WTC11 (cell line): ENCODE measurements around the gene SLC24A4. TPM values are rescaled to one million over a fixed set of nuclear protein-coding genes. Genes with fewer than 3 reads are reported as not detected.

Experiments
- ATAC-seq: fragments of 200-7000 bp; cut with Tn5 transposase; 2 replicates; pipeline ENCODE4 v1.10.0; 2021; ENCODE audit warnings: mild to moderate bottlenecking, moderate library complexity
- CTCF ChIA-PET: fragments of 300-600 bp; sonication (Branson Sonifier 250); formaldehyde crosslinking; loops from one replicate; lab custom pipeline; 2021; ENCODE audit warnings: antibody characterized with exemption; lab: Charles Lee
- POLR2A ChIA-PET: fragments of 350-600 bp; sonication (Branson Sonifier 250); formaldehyde crosslinking; loops from one replicate; lab custom pipeline; 2021; ENCODE audit warnings: antibody characterized with exemption; lab: Charles Lee
- DNase-seq: peaks from one replicate; pipeline ENCODE4 v3.0.0; 2021; ENCODE audit warnings: low spot score
- H3K27ac Mint-ChIP-seq: 2 replicates; pipeline ENCODE4 v1.8.0; 2021; ENCODE audit warnings: mixed read lengths
- H3K27me3 Mint-ChIP-seq: 2 replicates; pipeline ENCODE4 v1.8.0; 2021; ENCODE audit warnings: low read depth, mild to moderate bottlenecking, moderate library complexity, mixed read lengths
- H3K36me3 Mint-ChIP-seq: 2 replicates; pipeline ENCODE4 v1.8.0; 2021; ENCODE audit warnings: mixed read lengths
- H3K4me1 Mint-ChIP-seq: 2 replicates; pipeline ENCODE4 v1.8.0; 2022; ENCODE audit warnings: mixed read lengths
- H3K4me3 Mint-ChIP-seq: 2 replicates; pipeline ENCODE4 v1.8.0; 2021; ENCODE audit warnings: mild to moderate bottlenecking, moderate library complexity, mixed read lengths
- H3K9me3 Mint-ChIP-seq: 2 replicates; pipeline ENCODE4 v1.8.0; 2021; ENCODE audit warnings: mixed read lengths
- ESRRA ChIP-seq: sonication (generic); formaldehyde crosslinking; IDR thresholded peaks from 2 replicates; pipeline ENCODE4 v1.8.1; 2022; ENCODE audit warnings: mild to moderate bottlenecking, missing genetic modification reagents, borderline replicate concordance
- FOXK1 ChIP-seq: sonication (generic); formaldehyde crosslinking; IDR thresholded peaks from 2 replicates; pipeline ENCODE4 v1.8.0; 2022; ENCODE audit warnings: mild to moderate bottlenecking, moderate library complexity, missing genetic modification reagents
- FOXP1 ChIP-seq: sonication (generic); formaldehyde crosslinking; IDR thresholded peaks from 2 replicates; pipeline ENCODE4 v1.8.0; 2022; ENCODE audit warnings: missing genetic modification reagents, mild to moderate bottlenecking, moderate library complexity, borderline replicate concordance
- MXD4 ChIP-seq: fragments of 250-450 bp; sonication (Bioruptor Pico); IDR thresholded peaks from 2 replicates; pipeline ENCODE4 v1.8.0; 2021; ENCODE audit warnings: mild to moderate bottlenecking, moderate library complexity, borderline replicate concordance
- MYBL2 ChIP-seq: sonication (generic); formaldehyde crosslinking; IDR thresholded peaks from 2 replicates; pipeline ENCODE4 v1.8.1; 2023; ENCODE audit warnings: mild to moderate bottlenecking, moderate library complexity, missing genetic modification reagents
- NFATC4 ChIP-seq: fragments of 250-450 bp; sonication (Bioruptor Pico); IDR thresholded peaks from 2 replicates; pipeline ENCODE4 v1.9.0; 2021; ENCODE audit warnings: mild to moderate bottlenecking
- TEAD4 ChIP-seq: sonication (generic); formaldehyde crosslinking; IDR thresholded peaks from 2 replicates; pipeline ENCODE4 v1.8.0; 2022; ENCODE audit warnings: mild to moderate bottlenecking, missing genetic modification reagents
- ZNF121 ChIP-seq: sonication (generic); formaldehyde crosslinking; IDR thresholded peaks from 2 replicates; pipeline ENCODE4 v1.8.0; 2023; ENCODE audit warnings: missing genetic modification reagents
- ZNF138 ChIP-seq: sonication (generic); formaldehyde crosslinking; conservative IDR thresholded peaks from 2 replicates; pipeline ENCODE4 v1.8.1; 2022; ENCODE audit warnings: mild to moderate bottlenecking, moderate library complexity, missing genetic modification reagents
- ZNF219 ChIP-seq: sonication (generic); formaldehyde crosslinking; IDR thresholded peaks from 2 replicates; pipeline ENCODE4 v1.8.0; 2023; ENCODE audit warnings: missing genetic modification reagents, mild to moderate bottlenecking, borderline replicate concordance
- ZNF423 ChIP-seq: fragments of 250-450 bp; sonication (Bioruptor Pico); IDR thresholded peaks from 2 replicates; pipeline ENCODE4 v2.1.2; 2022; ENCODE audit warnings: mild to moderate bottlenecking, moderate library complexity
- total RNA-seq: library from RNA; stranded (reverse); gene quantifications from 3 replicates; pipeline ENCODE4 v1.2.3, GENCODE V29; 2021
- TF ChIP-seq, protein P1 (sequence below): sonication (generic); formaldehyde crosslinking; IDR thresholded peaks from 2 replicates; pipeline ENCODE4 v1.8.1; 2022; ENCODE audit warnings: mild to moderate bottlenecking, missing genetic modification reagents, moderate library complexity, borderline replicate concordance
- TF ChIP-seq, protein P2 (sequence below): fragments of 200-600 bp; IDR thresholded peaks from 2 replicates; pipeline ENCODE4 v1.8.0; 2022; ENCODE audit warnings: antibody characterized with exemption
- TF ChIP-seq, protein P3 (sequence below): fragments of 250-450 bp; sonication (Bioruptor Pico); IDR thresholded peaks from 2 replicates; pipeline ENCODE4 v1.9.0; 2021; ENCODE audit warnings: mild to moderate bottlenecking
- TF ChIP-seq, protein P4 (sequence below): fragments of 250-450 bp; sonication (Bioruptor Pico); IDR thresholded peaks from 2 replicates; pipeline ENCODE4 v1.8.0; 2021; ENCODE audit warnings: mild to moderate bottlenecking
- TF ChIP-seq, protein P5 (sequence below): sonication (generic); formaldehyde crosslinking; IDR thresholded peaks from 2 replicates; pipeline ENCODE4 v1.8.1; 2022; ENCODE audit warnings: low read depth, mild to moderate bottlenecking, moderate library complexity, missing genetic modification reagents, borderline replicate concordance

Gene SLC24A4
- total RNA-seq, 1 experiment from 2014 or later, result 0.90 TPM

DNA sequence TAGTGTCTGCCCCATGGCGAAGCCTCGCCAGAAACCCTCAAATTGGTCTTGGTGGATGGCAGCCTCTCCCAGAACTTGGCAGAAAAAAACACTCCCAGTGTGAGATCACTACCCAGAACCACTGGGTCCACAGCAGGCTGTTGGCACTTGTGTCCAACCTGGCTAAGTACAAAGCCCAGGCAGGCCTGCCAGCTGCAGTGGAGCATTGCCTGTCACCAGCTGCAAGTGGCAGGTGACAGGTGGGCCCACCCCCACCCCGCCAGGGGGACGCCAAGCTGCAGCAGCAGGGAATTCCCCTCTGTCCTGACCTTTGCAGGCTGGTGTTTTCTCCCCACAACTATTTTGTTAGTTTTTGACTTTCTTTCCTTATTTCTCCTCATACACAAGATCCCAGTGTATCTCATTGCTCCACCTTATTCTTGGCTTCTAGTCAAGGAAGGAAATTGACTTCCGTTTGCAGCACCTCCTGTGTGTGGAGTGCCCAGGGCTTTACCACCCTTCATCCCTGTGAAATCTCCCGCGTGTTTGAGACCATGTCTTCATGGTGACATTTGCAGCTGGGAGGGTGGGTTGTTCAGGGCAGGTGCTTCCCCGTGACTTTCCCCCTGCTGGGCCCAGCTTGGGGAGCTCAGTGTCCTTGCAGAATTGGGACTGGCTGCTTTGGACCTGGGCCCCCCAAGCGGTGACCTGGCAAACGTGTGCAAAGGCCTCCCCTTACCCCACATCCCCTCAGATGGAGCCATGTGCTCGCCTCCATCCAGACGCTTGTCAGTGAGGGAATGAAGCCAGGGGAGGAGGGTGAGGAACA lies 116.8 kb downstream of the SLC24A4 start:
- Mint-ChIP-seq H3K9me3 (no peaks in the 10 kb centered on the region), H3K27me3 (no peaks in the 10 kb centered on the region), H3K4me3 (no peak overlapping the region), H3K36me3 (no peaks in the 10 kb centered on the region), H3K4me1 (no peaks in the 10 kb centered on the region), H3K27ac (no peak overlapping the region)
- POLR2A ChIA-PET, result interaction anchor here (0.6 kb wide), 1 partner anchor 1699 kb away, joined by 3 read pairs; no protein-coding TSS in a partner anchor
- ATAC-seq (no peak), DNase-seq (no peak)
- TF ChIP-seq ZNF219 (CRISPR knock-in tag) (no peak), MYBL2 (no peak)
- CTCF ChIA-PET, result no interaction called here

DNA sequence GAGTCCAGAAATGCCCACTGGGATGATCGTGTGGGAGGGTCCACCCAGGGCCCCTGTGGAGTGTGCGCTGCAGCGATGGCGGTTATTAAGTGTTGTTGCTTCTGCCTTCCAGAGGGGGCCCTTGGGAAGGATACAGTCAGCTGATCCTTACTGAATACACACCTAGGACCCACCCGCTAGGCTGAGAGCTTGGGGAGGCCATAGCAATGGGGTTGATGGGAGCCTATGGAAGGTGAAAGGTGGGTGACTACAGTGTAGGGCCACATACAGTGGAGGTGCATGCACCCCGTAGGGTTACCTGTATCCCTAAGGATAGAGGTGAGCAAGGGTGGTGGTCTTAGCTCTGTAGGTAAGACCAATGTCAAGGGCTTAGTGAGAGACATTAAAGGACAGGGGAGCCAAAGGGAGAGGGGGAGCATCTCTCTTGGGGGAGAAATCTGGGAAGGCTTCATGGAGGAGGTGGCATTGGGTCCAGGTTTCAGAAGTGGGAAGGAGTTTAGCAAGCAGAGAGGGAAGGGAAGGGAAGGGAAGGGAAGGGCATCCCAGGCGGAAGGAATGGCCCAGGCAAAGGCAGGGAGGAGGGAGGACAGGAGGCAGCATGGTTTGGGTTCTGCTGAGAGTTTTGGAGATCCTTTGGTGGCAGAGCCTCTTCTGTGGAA lies 117.5 kb downstream of the SLC24A4 start:
- H3K4me3 Mint-ChIP-seq, result no peak overlapping the region
- H3K4me1 Mint-ChIP-seq, result no peaks in the 10 kb centered on the region
- no peaks in the 10 kb centered on the region for H3K36me3 Mint-ChIP-seq
- no peak for DNase-seq
- 0 out of 2 replicates have a peak, but pooled peaks cover 5% of the 10 kb centered on the region for H3K9me3 Mint-ChIP-seq
- ChIA-PET CTCF (no interaction called here), POLR2A (interaction anchor here (0.6 kb wide), 1 partner anchor 1698 kb away, joined by 3 read pairs; no protein-coding TSS in a partner anchor)
- ATAC-seq, result no peak
- H3K27me3 Mint-ChIP-seq, result no peaks in the 10 kb centered on the region
- no peak overlapping the region for H3K27ac Mint-ChIP-seq
- TF ChIP-seq NFATC4 (no peak), FOXK1 (CRISPR knock-in tag) (no peak)
- TF ChIP-seq, protein P1, sequence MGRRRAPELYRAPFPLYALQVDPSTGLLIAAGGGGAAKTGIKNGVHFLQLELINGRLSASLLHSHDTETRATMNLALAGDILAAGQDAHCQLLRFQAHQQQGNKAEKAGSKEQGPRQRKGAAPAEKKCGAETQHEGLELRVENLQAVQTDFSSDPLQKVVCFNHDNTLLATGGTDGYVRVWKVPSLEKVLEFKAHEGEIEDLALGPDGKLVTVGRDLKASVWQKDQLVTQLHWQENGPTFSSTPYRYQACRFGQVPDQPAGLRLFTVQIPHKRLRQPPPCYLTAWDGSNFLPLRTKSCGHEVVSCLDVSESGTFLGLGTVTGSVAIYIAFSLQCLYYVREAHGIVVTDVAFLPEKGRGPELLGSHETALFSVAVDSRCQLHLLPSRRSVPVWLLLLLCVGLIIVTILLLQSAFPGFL, result no peak
- TF ChIP-seq, protein P2, sequence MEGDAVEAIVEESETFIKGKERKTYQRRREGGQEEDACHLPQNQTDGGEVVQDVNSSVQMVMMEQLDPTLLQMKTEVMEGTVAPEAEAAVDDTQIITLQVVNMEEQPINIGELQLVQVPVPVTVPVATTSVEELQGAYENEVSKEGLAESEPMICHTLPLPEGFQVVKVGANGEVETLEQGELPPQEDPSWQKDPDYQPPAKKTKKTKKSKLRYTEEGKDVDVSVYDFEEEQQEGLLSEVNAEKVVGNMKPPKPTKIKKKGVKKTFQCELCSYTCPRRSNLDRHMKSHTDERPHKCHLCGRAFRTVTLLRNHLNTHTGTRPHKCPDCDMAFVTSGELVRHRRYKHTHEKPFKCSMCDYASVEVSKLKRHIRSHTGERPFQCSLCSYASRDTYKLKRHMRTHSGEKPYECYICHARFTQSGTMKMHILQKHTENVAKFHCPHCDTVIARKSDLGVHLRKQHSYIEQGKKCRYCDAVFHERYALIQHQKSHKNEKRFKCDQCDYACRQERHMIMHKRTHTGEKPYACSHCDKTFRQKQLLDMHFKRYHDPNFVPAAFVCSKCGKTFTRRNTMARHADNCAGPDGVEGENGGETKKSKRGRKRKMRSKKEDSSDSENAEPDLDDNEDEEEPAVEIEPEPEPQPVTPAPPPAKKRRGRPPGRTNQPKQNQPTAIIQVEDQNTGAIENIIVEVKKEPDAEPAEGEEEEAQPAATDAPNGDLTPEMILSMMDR, result no peak

DNA sequence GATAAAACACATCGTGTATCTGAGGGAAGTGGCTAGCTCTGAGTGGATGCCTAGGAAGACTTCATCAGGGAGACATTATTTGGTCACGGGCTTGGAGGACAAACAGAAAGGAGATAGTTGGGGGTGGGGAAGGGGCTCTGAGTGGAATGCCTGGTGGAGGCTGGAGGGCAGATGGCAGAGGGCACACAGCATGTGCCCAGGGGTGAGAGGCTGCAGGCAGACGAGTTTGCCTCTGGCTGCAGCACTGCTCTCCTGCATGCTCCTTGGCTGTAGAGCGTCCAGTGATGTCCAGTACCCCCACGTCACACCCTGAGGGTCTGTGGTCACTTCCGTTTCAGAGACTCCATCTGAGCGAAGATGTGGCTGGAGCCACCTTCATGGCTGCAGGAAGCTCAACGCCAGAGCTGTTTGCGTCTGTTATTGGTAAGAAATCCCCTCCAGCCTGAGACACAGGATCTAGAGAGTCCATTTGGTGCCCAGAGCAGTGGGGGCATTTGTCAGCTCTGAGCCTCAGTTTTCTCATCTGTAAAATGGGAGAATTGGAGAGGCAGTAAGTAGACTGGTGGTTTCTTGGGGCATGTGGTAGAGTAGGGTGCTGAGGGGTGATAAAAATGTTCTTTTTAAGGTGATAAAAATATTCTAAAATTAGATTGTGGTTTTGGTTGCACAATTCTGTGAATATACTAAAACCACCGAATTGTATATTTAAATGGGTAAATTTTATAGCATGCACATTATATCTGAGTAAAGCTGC lies 119.0 kb downstream of the SLC24A4 start:
- ChIA-PET POLR2A (no interaction called here), CTCF (no interaction called here)
- Mint-ChIP-seq H3K27ac (peak overlapping the region; percentile 37; the same call in 1 of the 2 replicates), H3K4me3 (no peak overlapping the region), H3K9me3 (0 out of 2 replicates have a peak, but pooled peaks cover 8% of the 10 kb centered on the region), H3K36me3 (no peaks in the 10 kb centered on the region), H3K27me3 (no peaks in the 10 kb centered on the region), H3K4me1 (no peaks in the 10 kb centered on the region)
- TF ChIP-seq ZNF423 (CRISPR knock-in tag), result no peak
- no peak for TF ChIP-seq ZNF121 (CRISPR knock-in tag)
- no peak for TF ChIP-seq MXD4 (CRISPR knock-in tag)
- TF ChIP-seq FOXP1 (CRISPR knock-in tag), result no peak
- no peak for TF ChIP-seq ZNF138
- DNase-seq (no peak), ATAC-seq (no peak)

DNA sequence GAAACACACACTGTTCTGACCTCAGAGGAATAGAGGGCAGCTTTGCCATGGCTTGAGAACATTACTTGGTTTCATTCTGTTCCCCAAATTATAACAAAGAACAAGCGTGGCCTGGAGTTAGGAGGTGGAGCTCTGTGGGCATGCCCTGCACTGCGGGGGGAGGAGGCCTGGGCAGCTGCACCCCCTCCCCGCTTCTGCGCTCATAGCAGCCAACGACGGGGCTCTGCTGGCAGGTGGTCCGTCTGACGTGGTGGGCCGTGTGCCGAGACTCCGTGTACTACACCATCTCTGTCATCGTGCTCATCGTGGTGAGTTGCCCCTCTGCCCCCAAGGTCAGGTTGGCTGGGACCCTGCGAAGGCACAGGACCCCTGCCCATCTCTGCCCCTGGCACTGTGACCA lies 120.2 kb downstream of the SLC24A4 start:
- no peaks in the 10 kb centered on the region for H3K4me1 Mint-ChIP-seq
- ChIA-PET POLR2A (interaction anchor here (0.6 kb wide), 1 partner anchor 303 kb away, joined by 5 read pairs; no protein-coding TSS in a partner anchor), CTCF (interaction anchor here (0.6 kb wide), 1 partner anchor 337 kb away, joined by 3 read pairs; the partner anchor contains the start of gene ATXN3)
- H3K27ac Mint-ChIP-seq, result no peak overlapping the region
- peaks cover 15% of the 10 kb centered on the region; the same call in 1 of the 2 replicates for H3K9me3 Mint-ChIP-seq
- no peak for DNase-seq
- no peaks in the 10 kb centered on the region for H3K27me3 Mint-ChIP-seq
- H3K4me3 Mint-ChIP-seq, result no peak overlapping the region
- ATAC-seq, result no peak
- no peaks in the 10 kb centered on the region for H3K36me3 Mint-ChIP-seq
- TF ChIP-seq, protein P3, sequence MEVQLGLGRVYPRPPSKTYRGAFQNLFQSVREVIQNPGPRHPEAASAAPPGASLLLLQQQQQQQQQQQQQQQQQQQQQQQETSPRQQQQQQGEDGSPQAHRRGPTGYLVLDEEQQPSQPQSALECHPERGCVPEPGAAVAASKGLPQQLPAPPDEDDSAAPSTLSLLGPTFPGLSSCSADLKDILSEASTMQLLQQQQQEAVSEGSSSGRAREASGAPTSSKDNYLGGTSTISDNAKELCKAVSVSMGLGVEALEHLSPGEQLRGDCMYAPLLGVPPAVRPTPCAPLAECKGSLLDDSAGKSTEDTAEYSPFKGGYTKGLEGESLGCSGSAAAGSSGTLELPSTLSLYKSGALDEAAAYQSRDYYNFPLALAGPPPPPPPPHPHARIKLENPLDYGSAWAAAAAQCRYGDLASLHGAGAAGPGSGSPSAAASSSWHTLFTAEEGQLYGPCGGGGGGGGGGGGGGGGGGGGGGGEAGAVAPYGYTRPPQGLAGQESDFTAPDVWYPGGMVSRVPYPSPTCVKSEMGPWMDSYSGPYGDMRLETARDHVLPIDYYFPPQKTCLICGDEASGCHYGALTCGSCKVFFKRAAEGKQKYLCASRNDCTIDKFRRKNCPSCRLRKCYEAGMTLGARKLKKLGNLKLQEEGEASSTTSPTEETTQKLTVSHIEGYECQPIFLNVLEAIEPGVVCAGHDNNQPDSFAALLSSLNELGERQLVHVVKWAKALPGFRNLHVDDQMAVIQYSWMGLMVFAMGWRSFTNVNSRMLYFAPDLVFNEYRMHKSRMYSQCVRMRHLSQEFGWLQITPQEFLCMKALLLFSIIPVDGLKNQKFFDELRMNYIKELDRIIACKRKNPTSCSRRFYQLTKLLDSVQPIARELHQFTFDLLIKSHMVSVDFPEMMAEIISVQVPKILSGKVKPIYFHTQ (CRISPR knock-in tag), result no peak
- TF ChIP-seq NFATC4 (no peak), ESRRA (CRISPR knock-in tag) (no peak), TEAD4 (CRISPR knock-in tag) (no peak)
- TF ChIP-seq, protein P4, sequence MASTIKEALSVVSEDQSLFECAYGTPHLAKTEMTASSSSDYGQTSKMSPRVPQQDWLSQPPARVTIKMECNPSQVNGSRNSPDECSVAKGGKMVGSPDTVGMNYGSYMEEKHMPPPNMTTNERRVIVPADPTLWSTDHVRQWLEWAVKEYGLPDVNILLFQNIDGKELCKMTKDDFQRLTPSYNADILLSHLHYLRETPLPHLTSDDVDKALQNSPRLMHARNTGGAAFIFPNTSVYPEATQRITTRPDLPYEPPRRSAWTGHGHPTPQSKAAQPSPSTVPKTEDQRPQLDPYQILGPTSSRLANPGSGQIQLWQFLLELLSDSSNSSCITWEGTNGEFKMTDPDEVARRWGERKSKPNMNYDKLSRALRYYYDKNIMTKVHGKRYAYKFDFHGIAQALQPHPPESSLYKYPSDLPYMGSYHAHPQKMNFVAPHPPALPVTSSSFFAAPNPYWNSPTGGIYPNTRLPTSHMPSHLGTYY (CRISPR knock-in tag), result no peak
- TF ChIP-seq, protein P5, sequence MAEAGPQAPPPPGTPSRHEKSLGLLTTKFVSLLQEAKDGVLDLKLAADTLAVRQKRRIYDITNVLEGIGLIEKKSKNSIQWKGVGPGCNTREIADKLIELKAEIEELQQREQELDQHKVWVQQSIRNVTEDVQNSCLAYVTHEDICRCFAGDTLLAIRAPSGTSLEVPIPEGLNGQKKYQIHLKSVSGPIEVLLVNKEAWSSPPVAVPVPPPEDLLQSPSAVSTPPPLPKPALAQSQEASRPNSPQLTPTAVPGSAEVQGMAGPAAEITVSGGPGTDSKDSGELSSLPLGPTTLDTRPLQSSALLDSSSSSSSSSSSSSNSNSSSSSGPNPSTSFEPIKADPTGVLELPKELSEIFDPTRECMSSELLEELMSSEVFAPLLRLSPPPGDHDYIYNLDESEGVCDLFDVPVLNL (CRISPR knock-in tag), result no peak
